SKM-1 treated with dmso at 0.1 percent for 144 hours (cell line): ENCODE data around the gene HTR1B.

ENCODE experiments used
- DNase-seq: peaks from one replicate; lab custom pipeline; 2025; ENCODE audit not compliant: unreplicated experiment; lab: John Stamatoyannopoulos, UW

The HTR1B gene

DNA sequence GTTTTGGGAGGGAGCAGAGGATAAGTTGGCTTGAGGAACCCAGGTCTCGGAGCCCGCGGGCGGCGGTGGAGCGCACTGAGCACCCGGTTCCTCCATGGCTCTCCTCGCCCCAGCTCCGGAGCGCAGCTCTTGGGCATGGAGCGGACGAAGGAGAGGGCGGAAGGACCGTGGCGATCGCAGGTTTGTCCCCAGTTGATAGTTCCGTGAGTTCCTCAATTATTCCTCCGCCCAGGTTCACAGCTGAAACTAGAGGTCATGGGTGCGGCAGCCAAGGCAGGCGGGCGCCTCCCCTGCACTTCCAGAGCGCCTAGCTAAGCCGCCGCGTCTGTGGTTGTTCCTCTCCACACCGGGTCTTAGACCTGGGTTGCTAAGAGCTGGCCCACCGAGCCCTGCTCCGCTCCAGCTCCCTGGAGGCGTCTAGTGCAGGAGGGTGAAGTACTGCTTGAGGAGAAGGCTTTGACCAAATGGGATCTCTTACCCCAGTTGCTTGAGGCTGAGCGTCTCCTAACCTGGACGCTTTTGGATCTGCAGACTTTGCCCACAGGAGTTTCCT, at the start of gene HTR1B:
Gene HTR1B, minus strand, starts transcription at position 184 of the 553 bp plus-strand sequence. Its CDS starts 88 bp downstream, at position 96.
- DNase-seq: peak; percentile 64

GRCh38 chr6:77512554-77512953, 49.3 kb upstream of the HTR1B start:
- DNase-seq: no peak

DNA sequence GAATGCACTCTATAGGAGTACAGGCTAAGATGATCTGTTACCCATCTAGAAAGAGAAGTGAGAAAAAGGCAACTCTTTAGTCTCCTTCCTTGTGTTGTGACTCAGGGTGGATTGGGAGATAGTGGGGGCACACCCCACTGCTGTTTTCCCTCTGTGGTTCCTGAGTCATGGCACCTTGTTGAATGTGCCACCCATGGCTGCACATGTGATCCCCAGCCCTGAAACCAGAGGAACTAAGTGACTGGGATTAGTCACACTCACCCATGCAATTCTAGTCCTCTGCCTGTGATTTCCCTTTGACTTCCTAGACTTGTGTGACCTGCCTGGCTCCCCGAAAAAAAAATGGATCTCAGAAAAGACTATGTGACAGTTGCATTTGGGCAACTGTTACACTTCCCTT, 48.6 kb upstream of the HTR1B start:
- no peak for DNase-seq

DNA sequence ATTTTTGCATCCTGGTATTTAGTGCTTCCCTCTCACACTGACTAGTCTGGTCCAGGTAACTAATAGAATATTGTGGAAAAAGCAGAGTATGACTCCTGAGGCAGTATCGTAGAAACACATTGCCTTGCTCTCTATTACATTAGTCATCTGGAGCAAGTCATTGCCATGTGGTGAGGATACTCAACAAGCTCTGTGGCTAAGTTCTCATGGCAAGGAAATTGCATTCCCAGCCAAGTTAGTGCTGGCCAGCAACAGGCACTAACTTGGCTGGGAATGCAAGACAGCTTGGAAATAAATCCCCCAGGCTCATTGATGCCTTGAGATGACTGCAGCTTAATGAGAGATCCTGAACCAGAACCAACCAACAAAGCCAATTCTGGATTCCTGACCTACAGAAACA, 39.7 kb upstream of the HTR1B start:
- no peak for DNase-seq

DNA sequence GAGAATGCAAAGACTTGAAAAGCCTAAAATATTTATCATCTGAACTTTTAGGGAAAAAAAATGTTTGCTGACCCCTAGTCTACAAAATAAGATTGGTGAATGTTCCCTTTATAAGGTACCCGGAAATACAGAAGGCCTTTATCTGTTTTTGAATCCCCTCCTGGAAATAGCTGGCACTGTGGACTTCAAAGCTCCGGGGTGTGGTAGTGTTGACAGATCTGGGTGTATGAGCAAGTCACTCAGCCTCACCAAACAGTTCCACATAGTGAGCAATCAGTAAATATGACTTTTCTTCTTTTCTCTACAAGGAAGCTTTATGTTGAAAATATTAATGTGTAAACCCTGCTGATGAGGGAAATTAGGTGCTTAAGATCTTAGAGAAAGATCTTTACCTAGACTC, 29.2 kb upstream of the HTR1B start:
- DNase-seq: no peak

DNA sequence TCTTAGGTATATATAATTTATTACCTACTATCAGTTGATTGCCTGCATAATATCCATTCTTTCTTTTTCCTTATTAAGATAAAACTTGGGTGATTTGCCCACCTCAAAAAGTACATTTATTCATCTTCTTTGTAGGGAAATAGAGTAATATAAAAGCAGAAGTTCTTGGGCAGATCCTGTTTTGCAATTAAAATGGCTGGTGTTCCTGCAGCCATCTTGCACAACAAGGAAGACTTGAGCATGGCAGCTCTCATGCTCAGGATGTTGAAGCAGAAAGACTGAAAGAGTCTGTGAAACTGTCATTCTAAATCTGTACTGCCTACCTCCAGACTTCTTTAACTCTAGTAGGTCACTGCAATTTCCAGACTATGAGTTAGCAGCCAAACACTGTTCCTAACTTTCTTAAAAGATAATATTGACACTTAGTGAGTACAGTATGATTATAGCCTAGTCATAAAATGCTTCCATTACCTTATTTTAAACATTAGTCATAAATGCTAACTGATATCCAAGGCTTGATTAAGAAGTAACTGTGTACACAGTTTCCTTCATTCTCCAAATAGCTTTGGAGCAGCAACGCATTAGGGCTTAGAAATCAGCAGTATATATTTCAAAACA, 24.6 kb upstream of the HTR1B start:
- peak; percentile 46 for DNase-seq

DNA sequence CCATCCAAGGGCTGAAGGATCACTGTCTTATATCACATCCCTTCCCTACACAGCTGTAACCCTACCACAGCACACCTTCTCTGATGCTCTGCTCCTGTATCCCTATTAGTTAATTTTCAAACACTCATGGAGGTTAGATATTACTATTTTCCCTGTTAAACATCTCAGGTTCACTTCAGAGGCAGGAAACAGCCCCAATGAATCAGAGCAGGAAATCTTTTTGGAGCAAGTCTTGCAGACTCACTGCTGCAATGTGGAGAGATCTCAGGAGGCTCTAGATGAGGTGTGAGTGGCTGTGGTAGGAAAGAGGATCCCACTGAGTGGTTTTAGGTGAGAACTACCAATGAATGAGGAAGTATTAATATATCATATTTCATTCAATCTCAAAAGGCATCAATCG, 19.7 kb upstream of the HTR1B start:
- DNase-seq: no peak

- no peak for DNase-seq
Observed at GRCh38 chr6:77474973-77475372, 11.7 kb upstream of the HTR1B start.

GRCh38 chr6:77474286-77474956, 11.1 kb upstream of the HTR1B start:
- DNase-seq: no peak

DNA sequence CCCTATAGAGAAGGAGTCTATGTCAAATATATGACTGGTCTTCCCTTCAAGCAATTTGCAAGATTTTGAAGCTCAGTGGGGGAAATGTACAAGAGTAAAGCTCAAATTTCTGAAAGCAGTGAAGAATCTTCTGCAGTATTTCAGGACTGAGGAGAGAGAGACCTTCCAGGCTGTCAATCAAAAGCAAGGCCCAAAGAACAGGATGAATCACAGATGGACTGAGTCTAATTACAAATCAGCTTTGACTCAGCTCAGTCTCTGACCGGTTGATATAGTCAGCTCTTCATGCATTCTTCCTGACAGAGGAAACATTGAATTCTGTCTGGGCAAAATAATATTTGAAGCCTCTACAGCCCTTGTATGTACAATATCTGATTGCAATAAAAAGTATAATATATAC, 7.7 kb upstream of the HTR1B start:
- DNase-seq: no peak

DNA sequence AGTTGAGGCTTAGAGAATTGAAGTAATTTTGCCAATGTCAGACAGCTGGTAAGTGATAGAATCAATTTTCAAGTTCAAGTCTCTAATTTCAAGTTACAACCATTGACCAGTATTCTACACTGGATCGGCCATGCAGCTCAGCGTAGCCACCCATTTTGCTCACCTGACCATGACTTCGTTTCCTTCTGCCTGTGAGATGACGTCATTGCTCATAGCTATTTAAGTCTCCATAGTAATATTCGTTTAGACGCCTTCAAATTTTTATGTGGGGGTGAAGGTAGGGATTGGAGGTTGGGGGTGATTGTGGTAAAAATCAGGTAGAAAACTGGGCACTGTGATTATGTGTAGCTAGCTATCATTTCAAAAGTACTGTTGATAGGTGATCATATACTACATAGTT, 5.6 kb upstream of the HTR1B start:
- no peak for DNase-seq

GRCh38 chr6:77466451-77467437, 3.5 kb upstream of the HTR1B start:
- DNase-seq: peak; percentile 29

DNA sequence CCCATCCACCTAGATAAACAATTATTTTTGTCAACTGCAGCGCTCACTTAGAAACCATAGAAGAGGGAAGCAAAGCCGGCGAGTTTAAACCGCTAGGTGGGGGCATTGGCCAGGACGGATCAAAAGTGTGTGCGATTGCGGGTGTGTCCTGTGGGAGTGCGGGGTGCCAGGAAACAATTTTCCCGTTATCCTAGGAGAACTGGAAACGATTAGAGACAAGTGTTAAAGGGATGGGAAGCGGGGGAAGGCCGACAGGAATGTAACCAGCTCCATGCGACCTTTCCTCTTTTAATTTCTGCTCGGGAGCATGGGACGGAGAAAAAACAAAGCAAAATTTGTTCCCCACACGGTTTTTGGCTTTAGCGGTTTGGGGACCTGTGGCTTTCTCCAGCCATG, 2.8 kb upstream of the HTR1B start:
- DNase-seq: peak; percentile 32

- no peak for DNase-seq
Observed at GRCh38 chr6:77464495-77464867, 1.2 kb upstream of the HTR1B start.

- no peak for DNase-seq
Observed at GRCh38 chr6:77463861-77464494, 687 bp upstream of the HTR1B start.

GRCh38 chr6:77462359-77463307, 658 bp downstream of the HTR1B start:
- DNase-seq: peak; percentile 74

- peak; percentile 54 for DNase-seq
Observed at GRCh38 chr6:77461796-77462195, 1.5 kb downstream of the HTR1B start.

GRCh38 chr6:77458421-77458820, 4.9 kb downstream of the HTR1B start:
- no peak for DNase-seq

DNA sequence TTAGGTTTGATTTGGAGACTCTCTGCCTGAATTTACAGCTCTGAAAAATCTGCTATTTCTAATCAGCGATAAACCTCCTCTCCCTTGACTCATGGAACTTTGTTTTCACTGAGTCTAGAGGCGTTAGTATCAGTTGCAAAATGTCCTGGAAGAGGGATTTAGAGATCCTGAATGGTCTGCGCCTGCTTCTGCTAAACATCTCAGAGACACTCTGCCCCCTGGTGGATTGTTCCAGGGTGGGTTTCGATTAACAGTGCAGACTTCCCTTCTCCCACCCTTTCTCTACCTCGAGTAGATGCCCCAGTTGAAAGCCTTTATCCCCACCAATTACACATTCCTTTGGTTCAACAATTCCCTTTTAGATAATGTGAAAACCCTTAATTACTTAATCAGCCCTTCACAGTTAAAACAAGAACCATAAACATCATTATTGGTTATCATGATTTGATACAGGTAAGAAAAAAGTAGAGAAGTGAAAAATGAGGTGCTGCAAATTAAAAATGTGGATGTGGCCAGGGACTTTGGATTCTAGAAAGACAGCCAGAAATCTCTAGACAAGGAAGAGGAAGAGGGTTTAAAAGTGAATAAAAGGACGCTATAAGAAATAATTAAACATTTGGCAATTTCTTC, 5.5 kb downstream of the HTR1B start:
- DNase-seq: peak; percentile 49
